GM21619 (cell line): Measurements from ENCODE around the gene SLC35D1.
"Not testable (repeated sequence)": the region's sequence is repeated elsewhere in the genome, so short reads cannot be mapped to it uniquely, and the experiment has no call there.

Experiments
- ATAC-seq: cut with Tn5 transposase; IDR thresholded peaks from one replicate; pipeline ENCODE4 v1.9.1; 2021; ENCODE audit not compliant: unreplicated experiment

SLC35D1 gene

DNA sequence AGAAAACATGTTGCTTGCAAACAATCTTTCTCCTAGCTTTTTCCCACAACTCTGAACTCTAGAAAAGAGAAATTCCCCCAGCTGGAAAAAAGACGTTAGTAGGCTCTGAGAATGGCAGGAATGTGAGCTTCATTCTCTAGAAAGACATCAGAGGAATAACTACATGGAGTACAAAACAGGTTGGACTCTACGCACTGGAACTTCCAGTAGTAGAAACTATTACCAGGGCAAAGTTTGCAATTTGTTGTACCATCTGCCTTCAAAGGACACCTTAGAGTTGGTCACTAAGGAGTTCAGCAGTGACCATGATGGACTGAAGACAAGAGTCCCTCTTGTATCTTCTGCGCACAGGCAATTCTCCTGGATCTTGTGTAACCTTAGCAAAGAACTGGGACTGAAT is 60.9 kb downstream of the SLC35D1 start:
- ATAC-seq, result no peak

DNA sequence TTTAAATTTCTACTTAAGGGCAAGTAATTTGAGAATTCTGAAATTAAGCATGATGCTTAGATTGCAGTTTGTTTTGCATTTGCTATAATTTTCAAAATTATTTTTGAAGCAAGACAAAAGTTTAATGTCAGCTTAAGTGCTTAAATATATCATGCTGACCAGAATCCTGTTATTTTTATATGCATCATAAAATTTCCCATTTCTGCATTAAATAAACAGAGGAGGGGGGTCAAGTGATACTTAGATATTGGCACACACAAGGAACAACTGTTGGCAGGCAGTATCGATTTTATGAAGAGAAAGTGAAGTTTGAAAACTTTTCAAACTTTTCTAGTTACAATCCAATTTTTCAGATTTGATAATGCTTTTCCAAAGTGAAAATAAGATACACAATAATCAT is 68.1 kb downstream of the SLC35D1 start:
- no peak for ATAC-seq

DNA sequence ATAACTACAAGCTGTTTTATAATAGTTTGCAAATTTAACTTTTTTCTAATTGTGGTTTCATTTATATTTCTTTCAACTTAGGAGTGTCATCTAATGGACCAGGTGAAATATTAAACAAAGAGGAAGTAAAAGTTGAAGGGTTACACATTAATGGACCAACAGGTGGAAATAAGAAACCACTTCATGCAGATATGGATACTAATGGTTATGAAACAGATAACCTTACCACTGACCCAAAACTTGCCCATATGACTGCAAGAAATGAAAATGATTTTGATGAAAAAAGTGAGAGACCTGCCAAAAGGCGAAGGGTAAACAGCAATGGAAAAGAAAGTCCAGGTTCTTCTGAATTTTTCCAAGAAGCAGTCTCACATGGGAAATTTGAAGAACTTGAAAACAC is 69.5 kb downstream of the SLC35D1 start:
- peak; percentile 86 for ATAC-seq

DNA sequence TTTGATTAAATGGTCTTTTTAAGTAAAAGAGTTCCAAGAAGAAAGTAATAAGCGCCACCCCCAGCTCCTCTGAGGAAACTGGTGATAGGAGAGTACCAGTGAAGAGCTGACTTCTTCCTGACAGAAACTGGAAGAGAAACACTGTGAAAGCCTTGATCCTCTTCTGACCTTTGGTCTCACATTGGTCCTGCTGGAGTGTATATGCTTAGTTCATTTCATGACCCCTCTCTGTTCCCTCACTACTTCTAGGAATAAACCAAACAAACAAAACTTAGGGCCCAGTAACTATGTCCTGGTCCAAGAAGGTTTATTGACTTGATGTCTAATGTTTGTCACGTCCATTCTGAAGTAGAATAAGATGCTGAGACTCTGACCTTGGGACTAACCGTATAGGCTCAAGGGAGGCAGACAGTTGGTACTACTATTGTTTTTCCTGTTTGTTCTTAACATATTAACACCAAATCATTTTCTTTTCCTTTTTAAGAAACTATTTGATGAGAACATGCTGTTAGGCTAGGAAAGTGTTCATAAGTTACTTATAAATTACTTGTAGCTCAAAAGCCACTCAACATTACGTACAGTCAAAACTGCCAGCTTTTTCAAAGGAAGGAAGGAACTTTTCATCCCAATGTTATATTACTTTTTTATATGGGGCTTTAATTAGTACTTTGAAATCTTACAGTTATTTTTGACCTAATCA is 71.2 kb downstream of the SLC35D1 start:
- ATAC-seq, result peak; percentile 37

DNA sequence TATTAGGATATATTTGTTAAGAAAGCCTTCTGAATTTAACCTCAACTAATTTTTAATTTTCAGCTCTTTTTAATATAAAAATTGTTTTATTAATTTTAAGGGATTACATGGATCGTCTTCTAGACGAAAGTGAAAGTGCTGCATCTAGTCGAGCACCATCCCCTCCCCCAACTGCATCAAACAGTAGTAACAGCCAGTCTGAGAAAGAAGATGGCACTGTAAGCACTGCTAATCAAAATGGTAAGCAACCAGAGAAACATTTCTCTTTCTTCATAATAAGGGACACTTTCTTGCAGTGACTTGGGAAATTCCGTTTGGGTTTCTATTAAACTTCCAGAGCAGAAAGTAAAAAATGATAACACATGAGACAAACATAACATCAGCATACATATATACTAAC is 72.3 kb downstream of the SLC35D1 start:
- ATAC-seq, result no peak

DNA sequence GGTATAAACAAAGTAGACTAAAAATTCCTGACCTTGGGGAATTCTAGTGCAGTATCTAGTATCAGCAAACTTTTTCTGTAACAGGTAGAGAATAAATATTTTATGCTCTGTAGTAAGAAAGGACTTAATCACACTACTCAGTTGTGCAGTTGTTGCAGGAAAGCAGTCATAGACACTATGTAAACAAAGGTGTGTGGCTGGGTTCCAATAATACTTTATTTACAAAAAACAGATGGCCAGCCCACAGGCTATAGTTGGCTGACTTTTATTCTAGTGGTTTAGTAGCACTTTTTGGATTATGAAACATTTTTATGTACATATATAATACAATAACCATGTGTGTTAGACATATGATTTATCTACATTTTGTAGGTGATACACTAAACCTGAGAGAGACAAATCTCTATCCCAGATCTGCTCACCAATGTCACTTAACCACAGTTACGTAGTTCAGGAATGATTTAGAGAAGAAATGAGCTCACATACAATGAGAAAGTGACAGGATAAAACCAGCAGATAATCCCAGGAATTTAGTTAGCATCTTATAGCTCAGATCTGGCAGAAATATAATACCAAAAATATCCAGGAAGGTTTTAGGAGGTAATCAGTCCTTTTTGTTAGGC is 73.1 kb downstream of the SLC35D1 start:
- no peak for ATAC-seq

DNA sequence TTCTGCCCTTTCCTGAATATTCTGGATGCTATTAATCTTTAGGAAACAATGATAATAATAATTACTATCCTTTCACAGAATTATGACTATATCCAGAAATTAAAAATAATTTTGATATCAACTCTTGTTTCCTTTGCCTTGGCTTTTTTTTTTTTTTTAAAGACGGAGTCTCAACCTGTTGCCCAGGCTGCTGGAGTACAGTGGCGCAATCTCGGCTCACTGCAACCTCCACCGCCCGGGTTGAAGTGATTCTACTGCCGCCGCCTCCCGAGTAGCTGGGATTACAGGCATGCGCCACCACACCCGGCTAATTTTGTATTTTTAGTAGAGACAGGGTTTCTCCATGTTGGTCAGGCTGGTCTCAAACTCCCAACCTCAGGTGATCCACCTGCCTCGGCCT is 74.3 kb downstream of the SLC35D1 start:
- ATAC-seq, result not testable (repeated sequence)

DNA sequence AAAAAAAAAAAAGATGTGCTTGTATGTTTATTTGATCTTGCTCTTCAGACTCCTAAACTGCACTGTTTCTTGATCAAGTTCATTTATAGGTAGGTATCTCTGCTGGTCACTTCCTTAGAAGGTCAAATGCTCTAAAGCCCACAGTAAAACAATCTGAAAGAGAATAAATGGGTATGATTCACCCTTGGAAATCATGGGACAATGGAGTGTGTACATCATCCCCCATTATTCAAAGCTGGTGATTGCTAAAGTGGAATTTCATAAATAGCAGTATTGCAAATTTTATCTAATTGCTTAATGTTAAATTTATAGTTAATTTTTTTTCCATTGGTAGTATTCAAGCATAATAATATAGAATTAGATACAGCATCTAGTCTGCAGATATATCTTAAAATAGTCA is 75.7 kb downstream of the SLC35D1 start:
- ATAC-seq, result no peak

DNA sequence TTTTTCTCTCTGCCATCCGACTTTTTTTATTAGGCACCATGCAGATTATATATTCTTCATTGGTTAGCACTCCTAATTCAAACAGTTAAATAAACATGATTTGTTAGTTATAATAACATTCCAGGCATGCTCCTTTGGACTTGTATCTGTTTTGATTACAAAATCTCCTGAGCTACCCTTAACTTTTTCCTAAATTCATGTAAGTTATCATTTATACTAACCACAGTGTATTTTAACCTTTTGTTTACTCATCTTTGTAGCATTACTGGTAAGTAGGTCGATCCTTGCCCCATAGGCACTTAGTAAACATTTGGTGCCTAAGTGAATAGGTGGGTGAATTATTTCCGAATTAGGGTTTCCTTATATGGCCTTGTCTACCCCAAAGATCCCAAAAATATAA is 85.4 kb downstream of the SLC35D1 start:
- no peak for ATAC-seq

DNA sequence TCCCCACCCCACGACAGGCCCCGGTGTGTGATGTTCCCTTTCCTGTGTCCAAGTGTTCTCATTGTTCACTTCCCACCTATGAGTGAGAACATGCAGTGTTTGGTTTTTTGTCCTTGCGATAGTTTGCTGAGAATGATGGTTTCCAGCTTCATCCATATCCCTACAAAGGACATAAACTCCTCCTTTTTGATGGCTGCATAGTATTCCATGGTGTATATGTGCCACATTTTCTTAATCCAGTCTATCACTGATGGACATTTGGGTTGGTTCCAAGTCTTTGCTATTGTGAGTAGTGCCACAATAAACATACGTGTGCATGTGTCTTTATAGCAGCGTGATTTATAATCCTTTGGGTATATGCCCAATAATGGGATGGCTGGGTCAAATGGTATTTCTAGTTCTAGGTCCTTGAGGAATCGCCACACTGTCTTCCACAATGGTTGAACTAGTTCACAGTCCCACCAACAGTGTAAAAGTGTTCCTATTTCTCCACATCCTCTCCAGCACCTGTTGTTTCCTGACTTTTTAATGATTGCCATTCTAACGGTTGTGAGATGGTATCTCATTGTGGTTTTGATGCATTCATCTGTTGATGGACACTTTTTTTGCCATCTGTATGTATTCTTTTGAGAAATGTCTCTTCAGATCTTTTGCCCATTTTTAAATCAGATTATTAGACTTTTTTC is 87.6 kb downstream of the SLC35D1 start:
- ATAC-seq, result not testable (repeated sequence)

DNA sequence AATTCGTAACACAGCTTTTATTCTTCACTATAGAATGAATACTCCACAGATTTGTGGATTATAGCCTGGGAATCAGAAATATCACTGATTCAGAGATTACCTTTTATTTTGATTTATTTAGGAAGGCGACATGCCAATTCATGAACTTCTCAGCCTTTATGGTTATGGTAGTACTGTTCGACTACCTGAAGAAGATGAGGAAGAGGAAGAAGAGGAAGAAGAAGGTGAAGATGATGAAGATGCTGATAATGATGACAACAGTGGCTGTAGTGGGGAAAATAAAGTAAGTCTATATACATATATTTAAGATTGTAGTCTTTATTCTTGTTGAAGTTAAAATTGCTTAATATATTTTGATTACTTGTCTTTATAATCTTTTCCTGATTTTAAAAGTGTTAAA is 96.0 kb downstream of the SLC35D1 start:
- ATAC-seq, result no peak

DNA sequence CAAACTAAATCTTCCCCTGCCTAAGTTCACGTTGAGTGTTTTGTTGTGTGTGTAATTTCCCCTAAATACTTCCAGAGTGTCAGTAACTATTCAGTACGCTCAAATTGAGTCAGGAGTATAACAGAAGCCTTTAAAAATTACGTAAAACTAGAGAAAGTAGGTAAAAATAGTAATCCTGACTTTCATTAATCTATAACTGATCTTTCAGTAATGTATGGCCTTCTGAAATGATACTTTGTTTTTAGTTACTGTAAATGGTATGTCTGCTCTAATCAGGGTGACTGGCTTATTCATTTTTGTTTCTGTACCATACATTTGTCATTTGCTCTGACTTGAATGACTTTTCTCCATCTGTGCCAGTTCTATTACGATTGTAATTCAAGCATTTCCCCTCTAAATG is 99.7 kb downstream of the SLC35D1 start:
- peak; percentile 92 for ATAC-seq

DNA sequence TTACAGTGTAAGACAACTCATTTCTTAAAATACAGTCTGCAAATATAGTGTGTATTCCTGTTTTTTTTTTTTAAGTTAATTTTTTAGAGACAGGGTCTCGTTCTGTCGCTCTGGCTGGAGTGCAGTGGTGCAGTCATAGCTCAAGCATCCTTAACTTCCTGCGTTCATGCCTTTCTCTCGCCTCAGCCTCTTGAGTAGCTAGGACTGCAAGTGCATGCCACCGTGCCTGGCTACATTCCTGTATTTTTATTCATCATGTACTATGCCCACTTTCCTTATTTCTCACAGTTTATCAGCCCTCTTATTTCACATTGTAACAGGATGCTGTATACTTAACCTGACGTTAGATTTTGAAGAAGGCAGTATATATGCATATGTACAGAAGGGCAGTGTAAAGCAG is 102.4 kb downstream of the SLC35D1 start:
- no peak for ATAC-seq
